Psoas muscle (tissue), 8 donors: ENCODE results near the gene GTF3C5. TPM values are rescaled to one million over a fixed set of nuclear protein-coding genes. Genes with fewer than 3 reads are reported as not detected.

Experiments used
- ATAC-seq, 4 donors: fragments of 200-7000 bp; cut with Tn5 transposase; one replicate each; pipeline ENCODE4 v1.9.1; 2020; ENCODE audit warnings: moderate library complexity in 3 of 4, mild to moderate bottlenecking in 2 of 4
- DNase-seq, 2 donors: peaks; one replicate each; pipeline ENCODE4 v3.0.0-alpha.2; 2020
- H3K27ac ChIP-seq: fragments of 200-600 bp; one replicate; pipeline ENCODE4 v1.8.0; 2022
- H3K27me3 ChIP-seq, 3 donors: fragments of 200-600 bp in 1 of 3; one replicate each; pipeline versions ENCODE4 v1.6.1 to v1.8.0; 2013 to 2022; ENCODE audit warnings: low read length in 2 of 3, mild to moderate bottlenecking in 2 of 3, moderate library complexity in 1 of 3; ENCODE audit not compliant: insufficient read depth in 3 of 3
- H3K36me3 ChIP-seq, 2 donors: fragments of 200-600 bp in 1 of 2; one replicate each; pipeline versions ENCODE4 v1.6.1 to v1.8.0; 2013 to 2022; ENCODE audit warnings: low read depth in 1 of 2, mild to moderate bottlenecking in 1 of 2, moderate library complexity in 1 of 2; ENCODE audit not compliant: insufficient read depth in 1 of 2
- H3K4me1 ChIP-seq: fragments of 200-600 bp; one replicate; pipeline ENCODE4 v1.8.0; 2022
- H3K4me3 ChIP-seq: fragments of 200-600 bp; one replicate; pipeline ENCODE4 v1.8.0; 2022; ENCODE audit warnings: mild to moderate bottlenecking
- H3K9me3 ChIP-seq: fragments of 200-600 bp; one replicate; pipeline ENCODE4 v1.8.0; 2022
- WGBS, 3 donors: extraction: QIAGEN DNeasy Blood & Tissue Kit; methylation state at CpG; one replicate each; pipeline versions ENCODE4 v1.1.6 to v1.1.7; 2013; 5-methylcytosine and 5-hydroxymethylcytosine counted together
- intact Hi-C, 2 donors: fragments of 100-400 bp; cut with DNase I; formaldehyde crosslinking; loops; one replicate each; pipeline versions ENCODE4 v1.11.0 to v1.14.2; 2022
- polyA plus RNA-seq, 3 donors: library from polyadenylated mRNA; stranded (reverse); fragments of 200-250 nt; gene quantifications; one replicate each; pipeline ENCODE4 v1.2.3, GENCODE V29; 2013
- total RNA-seq, 4 donors: library from RNA; stranded (reverse); fragmentation: NEBNext Ultra II Directional in 2 of 4; extraction: Animal tissue kit (Norgen Biotek cat#: 25700) in 2 of 4; gene quantifications; one replicate each; pipeline versions ENCODE4 v1.2.1 to v1.2.4, GENCODE V29; 2021 to 2023
- TF ChIP-seq, protein P1 (sequence below): fragments of 200-600 bp; IDR thresholded peaks from one replicate; pipeline ENCODE4 v1.8.0; 2022; ENCODE audit warnings: antibody characterized with exemption
- donor health status: healthy with polysubstance abuse.
- donor health status: DM: no; HTN: no; CAD: no; lungs with moderate emphysema.
- donor health status: Bipolar disorder and iron deficiency.
- donor health status: healthy.
- donor health status: DM: yes; HTN: yes; CAD: no.
- donor health status: DM: no; HTN: no; CAD: no.
- donor health status: DM: no; HTN: no; CAD: no.
- donor health status: DM: yes; HTN: yes; CAD: no.

The GTF3C5 gene
- total and polyA plus RNA-seq, 7 donors, result 34.6 to 70.8 (median 42.7) TPM

DNA sequence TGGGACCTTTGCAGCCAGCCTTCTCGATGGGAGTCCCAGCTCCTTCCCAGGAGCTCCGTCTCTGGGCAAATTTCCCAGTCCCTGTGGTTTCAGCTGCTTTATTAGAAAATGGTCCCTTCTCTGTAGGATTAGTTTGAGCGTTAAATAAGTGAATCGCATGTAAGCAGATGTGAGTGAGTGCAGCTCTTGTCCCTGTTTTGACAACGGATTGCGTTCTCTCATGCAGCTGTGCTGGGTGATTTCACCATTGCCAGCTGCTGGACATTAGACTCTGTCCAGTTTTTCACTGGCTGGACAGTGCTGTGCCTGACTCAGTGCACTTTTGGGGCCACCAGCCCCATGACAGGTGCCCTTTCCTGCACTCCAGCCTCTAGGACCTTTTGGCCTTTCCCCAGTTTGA, 19.3 kb downstream of the GTF3C5 start:
- H3K4me1 ChIP-seq, result peaks cover 2% of the 10 kb centered on the region
- no peak overlapping the region for H3K27ac ChIP-seq
- no peak overlapping the region for H3K4me3 ChIP-seq
- H3K9me3 ChIP-seq, result no peaks in the 10 kb centered on the region
- TF ChIP-seq, protein P1, sequence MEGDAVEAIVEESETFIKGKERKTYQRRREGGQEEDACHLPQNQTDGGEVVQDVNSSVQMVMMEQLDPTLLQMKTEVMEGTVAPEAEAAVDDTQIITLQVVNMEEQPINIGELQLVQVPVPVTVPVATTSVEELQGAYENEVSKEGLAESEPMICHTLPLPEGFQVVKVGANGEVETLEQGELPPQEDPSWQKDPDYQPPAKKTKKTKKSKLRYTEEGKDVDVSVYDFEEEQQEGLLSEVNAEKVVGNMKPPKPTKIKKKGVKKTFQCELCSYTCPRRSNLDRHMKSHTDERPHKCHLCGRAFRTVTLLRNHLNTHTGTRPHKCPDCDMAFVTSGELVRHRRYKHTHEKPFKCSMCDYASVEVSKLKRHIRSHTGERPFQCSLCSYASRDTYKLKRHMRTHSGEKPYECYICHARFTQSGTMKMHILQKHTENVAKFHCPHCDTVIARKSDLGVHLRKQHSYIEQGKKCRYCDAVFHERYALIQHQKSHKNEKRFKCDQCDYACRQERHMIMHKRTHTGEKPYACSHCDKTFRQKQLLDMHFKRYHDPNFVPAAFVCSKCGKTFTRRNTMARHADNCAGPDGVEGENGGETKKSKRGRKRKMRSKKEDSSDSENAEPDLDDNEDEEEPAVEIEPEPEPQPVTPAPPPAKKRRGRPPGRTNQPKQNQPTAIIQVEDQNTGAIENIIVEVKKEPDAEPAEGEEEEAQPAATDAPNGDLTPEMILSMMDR, result no peak
- no peaks in the 10 kb centered on the region for H3K27me3 ChIP-seq
- intact Hi-C loops, result loop anchor here in 1 of 2 donors (5.0 kb wide), 1 partner anchor 57 kb away; no protein-coding TSS in a partner anchor
- peak in 1 of 2 donors; percentile 53 for DNase-seq
- H3K36me3 ChIP-seq, result peaks cover 0 to 85% of the 10 kb centered on the region in 2 donors
- ATAC-seq, result no peak
- WGBS, 3 donors, result 49 to 64% (median 60%) methylated on average over 6 of the region's 6 CpGs

DNA sequence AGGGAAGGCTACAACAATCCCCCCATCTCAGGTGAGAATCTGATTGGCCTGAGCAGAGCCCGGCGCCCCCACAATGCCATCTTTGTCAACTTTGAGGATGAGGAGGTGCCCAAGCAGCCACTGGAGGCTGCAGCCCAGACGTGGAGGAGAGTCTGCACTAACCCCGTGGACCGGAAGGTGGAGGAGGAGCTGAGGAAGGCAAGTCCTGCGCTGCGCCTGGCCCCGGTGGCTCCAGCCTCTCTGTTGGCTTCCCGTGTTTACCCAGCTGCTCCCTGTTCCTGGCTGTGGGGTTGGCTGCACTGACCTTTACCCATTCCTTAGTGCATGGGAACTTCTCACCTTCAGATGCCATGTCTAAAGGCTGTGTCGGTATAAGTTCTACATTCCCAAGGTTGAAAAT, 20.0 kb downstream of the GTF3C5 start:
- intact Hi-C loops, result loop anchor here in 1 of 2 donors (5.0 kb wide), 1 partner anchor 57 kb away; no protein-coding TSS in a partner anchor
- Histone ChIP-seq H3K36me3 (peaks cover 0 to 85% of the 10 kb centered on the region in 2 donors), H3K27ac (no peak overlapping the region), H3K4me1 (peaks cover 8% of the 10 kb centered on the region), H3K9me3 (no peaks in the 10 kb centered on the region), H3K27me3 (no peaks in the 10 kb centered on the region), H3K4me3 (no peak overlapping the region)
- TF ChIP-seq, protein P1, result no peak
- 61 to 67% (median 66%) methylated on average over 10 of the region's 10 CpGs for WGBS, 3 donors
- ATAC-seq (no peak), DNase-seq (no peak)

DNA sequence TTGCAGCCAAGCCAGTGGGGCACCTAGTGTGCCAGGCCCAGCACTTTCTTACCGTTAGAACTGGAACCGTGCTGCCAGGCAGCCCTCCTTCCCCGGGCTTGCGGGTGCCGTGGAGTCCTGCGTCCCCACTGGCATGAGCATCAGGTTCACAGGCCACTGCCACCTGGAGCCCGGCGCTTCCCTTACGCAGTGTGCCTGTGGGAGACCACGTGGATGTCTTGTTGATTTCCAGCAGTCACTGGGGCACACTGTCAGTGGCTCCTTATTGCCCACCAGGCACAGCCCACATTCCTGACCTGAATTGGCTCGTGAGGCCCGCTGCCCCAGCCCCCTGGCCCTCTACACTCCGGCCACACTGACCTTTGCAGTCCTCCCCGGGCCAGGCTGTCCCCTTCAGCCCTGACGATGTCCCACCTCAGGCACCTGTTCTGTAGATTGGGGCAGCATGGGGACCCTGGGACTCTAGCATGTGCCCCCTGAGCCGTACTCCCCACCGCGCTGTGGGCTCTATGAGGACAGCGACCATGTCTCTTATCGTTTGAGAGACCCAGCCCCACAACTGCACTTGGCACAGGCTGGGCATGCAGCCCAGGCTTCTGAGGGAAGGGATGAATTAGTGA, 20.6 kb downstream of the GTF3C5 start:
- peaks cover 8% of the 10 kb centered on the region for H3K4me1 ChIP-seq
- no peak overlapping the region for H3K4me3 ChIP-seq
- H3K9me3 ChIP-seq, result no peaks in the 10 kb centered on the region
- ATAC-seq (no peak), DNase-seq (no peak)
- intact Hi-C loops, result loop anchor here in 1 of 2 donors (5.0 kb wide), 1 partner anchor 56 kb away; no protein-coding TSS in a partner anchor
- no peak overlapping the region for H3K27ac ChIP-seq
- TF ChIP-seq, protein P1, result no peak
- H3K36me3 ChIP-seq, result peaks cover 0 to 85% of the 10 kb centered on the region in 2 donors
- 76 to 84% (median 78%) methylated on average over 20 of the region's 20 CpGs for WGBS, 3 donors
- no peaks in the 10 kb centered on the region for H3K27me3 ChIP-seq

DNA sequence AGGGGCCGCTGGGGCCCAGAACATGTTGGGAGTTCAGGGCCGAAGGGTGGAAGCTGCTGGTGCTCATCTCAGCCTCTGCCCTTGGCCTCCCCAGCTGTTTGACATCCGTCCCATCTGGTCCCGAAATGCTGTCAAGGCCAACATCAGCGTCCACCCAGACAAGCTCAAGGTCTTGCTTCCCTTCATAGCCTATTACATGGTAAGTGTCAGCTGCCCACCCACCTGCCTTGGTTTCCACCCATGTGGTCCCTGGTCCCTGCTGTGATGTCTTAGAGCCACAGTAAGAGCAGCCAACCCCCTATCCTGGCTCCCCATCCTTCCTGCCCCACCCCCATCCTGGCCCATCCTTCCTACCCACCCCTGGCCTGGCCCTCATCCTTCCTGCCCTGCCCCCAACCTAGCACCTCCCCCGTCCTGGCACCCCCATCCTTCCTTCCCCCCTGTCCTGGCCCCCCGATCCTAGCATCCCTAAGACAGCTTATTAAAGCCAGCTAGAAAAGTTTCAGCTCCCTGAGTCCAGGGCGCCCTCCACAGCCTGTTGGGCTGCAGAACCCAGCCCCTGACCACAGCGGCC, 21.3 kb downstream of the GTF3C5 start:
- Histone ChIP-seq H3K27ac (no peak overlapping the region), H3K36me3 (peaks cover 0 to 85% of the 10 kb centered on the region in 2 donors), H3K27me3 (no peaks in the 10 kb centered on the region), H3K4me1 (peaks cover 8% of the 10 kb centered on the region), H3K9me3 (no peaks in the 10 kb centered on the region), H3K4me3 (no peak overlapping the region)
- intact Hi-C loops, result loop anchor here in 1 of 2 donors (5.0 kb wide), 1 partner anchor 55 kb away; no protein-coding TSS in a partner anchor
- ATAC-seq, result no peak
- no peak for DNase-seq
- 80 to 87% (median 85%) methylated on average over 8 to 9 of the region's 9 CpGs for WGBS, 3 donors
- TF ChIP-seq, protein P1, result no peak
